ENCODE data around the gene ABCC2. TPM values are rescaled to one million over a fixed set of nuclear protein-coding genes. Genes with fewer than 3 reads are reported as not detected.
"Not testable (repeated sequence)": the region's sequence is repeated elsewhere in the genome, so short reads cannot be mapped to it uniquely, and the experiment has no call there.

The ABCC2 gene
- total RNA-seq, 4 donors from 2014 or later: 1.7 to 23.7 (median 8.4) TPM

DNA sequence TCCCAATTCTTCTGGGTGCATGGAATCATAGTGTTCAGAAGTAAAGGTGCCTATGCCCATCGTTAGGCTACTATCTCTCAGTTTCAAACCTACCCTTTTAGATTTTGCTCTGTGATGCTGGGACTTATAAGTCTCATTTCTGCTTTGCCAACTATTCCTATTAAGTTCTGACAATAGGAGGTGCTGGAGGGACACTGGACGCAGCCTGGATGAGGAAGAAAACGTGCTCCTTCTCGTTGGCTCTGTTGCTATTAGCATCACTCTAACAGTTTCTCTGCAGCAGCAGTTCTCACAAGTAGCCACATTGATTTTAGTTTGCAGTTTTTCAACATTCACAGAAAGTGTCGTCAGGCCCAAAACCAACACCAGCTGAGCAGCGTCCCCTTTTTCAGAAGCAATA lies 72.4 kb downstream of the ABCC2 start:
- Histone ChIP-seq H3K4me1 (peaks cover 0 to 3% (median 0%) of the 10 kb centered on the region in 4 donors), H3K36me3 (no peaks in the 10 kb centered on the region), H3K4me3 (no peak overlapping the region), H3K27ac (no peak overlapping the region), H3K9me3 (no peaks in the 10 kb centered on the region), H3K27me3 (no peaks in the 10 kb centered on the region)
- DNase-seq (ENCODE audit: low spot score in 2 of 2): peak in 1 of 2 donors; percentile 41
- WGBS, 2 donors: 24 to 26% methylated on average over 6 of the region's 6 CpGs
- TF ChIP-seq POLR2A (IDR thresholded peaks at IDR 0.05) (no peak), EP300 (IDR thresholded peaks at IDR 0.05) (peak in 1 of 2 donors; percentile 23)
- TF ChIP-seq, protein P1, sequence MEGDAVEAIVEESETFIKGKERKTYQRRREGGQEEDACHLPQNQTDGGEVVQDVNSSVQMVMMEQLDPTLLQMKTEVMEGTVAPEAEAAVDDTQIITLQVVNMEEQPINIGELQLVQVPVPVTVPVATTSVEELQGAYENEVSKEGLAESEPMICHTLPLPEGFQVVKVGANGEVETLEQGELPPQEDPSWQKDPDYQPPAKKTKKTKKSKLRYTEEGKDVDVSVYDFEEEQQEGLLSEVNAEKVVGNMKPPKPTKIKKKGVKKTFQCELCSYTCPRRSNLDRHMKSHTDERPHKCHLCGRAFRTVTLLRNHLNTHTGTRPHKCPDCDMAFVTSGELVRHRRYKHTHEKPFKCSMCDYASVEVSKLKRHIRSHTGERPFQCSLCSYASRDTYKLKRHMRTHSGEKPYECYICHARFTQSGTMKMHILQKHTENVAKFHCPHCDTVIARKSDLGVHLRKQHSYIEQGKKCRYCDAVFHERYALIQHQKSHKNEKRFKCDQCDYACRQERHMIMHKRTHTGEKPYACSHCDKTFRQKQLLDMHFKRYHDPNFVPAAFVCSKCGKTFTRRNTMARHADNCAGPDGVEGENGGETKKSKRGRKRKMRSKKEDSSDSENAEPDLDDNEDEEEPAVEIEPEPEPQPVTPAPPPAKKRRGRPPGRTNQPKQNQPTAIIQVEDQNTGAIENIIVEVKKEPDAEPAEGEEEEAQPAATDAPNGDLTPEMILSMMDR (IDR thresholded peaks at IDR 0.05): peak in 4 of 5 experiments; percentile 28 to 54 (median 40)

GRCh38 chr10:99855479-99856071 lies 73.1 kb downstream of the ABCC2 start:
- H3K4me3 ChIP-seq: no peak overlapping the region
- no peaks in the 10 kb centered on the region for H3K36me3 ChIP-seq
- no peak overlapping the region for H3K27ac ChIP-seq
- no peaks in the 10 kb centered on the region for H3K27me3 ChIP-seq
- no peak for DNase-seq (ENCODE audit: low spot score in 2 of 2)
- H3K4me1 ChIP-seq: peaks cover 0 to 3% (median 0%) of the 10 kb centered on the region in 4 donors
- TF ChIP-seq POLR2A (IDR thresholded peaks at IDR 0.05) (no peak), EP300 (IDR thresholded peaks at IDR 0.05) (no peak)
- TF ChIP-seq, protein P1 (IDR thresholded peaks at IDR 0.05): no peak
- 92 to 93% methylated on average over 8 of the region's 8 CpGs for WGBS, 2 donors
- no peaks in the 10 kb centered on the region for H3K9me3 ChIP-seq

- Histone ChIP-seq H3K36me3 (no peaks in the 10 kb centered on the region), H3K9me3 (no peaks in the 10 kb centered on the region), H3K4me3 (no peak overlapping the region), H3K4me1 (peaks cover 0 to 3% (median 0%) of the 10 kb centered on the region in 4 donors), H3K27ac (no peak overlapping the region), H3K27me3 (no peaks in the 10 kb centered on the region)
- TF ChIP-seq EP300 (IDR thresholded peaks at IDR 0.05): no peak
- TF ChIP-seq POLR2A (IDR thresholded peaks at IDR 0.05): no peak
- TF ChIP-seq, protein P1 (IDR thresholded peaks at IDR 0.05): no peak
- DNase-seq (ENCODE audit: low spot score in 2 of 2): no peak
- WGBS, 2 donors: 82 to 85% methylated on average over 8 of the region's 8 CpGs
Measured at GRCh38 chr10:99858849-99859248, 76.4 kb downstream of the ABCC2 start.

GRCh38 chr10:99859585-99859984 lies 77.1 kb downstream of the ABCC2 start:
- DNase-seq (ENCODE audit: low spot score in 2 of 2): no peak
- TF ChIP-seq EP300 (IDR thresholded peaks at IDR 0.05): no peak
- TF ChIP-seq, protein P1 (IDR thresholded peaks at IDR 0.05): no peak
- no peak for TF ChIP-seq POLR2A (IDR thresholded peaks at IDR 0.05)
- WGBS, 2 donors: 30 to 32% methylated on average over 5 of the region's 5 CpGs
- no peaks in the 10 kb centered on the region for H3K27me3 ChIP-seq
- no peaks in the 10 kb centered on the region for H3K9me3 ChIP-seq
- no peak overlapping the region for H3K4me3 ChIP-seq
- H3K36me3 ChIP-seq: no peaks in the 10 kb centered on the region
- peaks cover 0 to 3% (median 0%) of the 10 kb centered on the region in 4 donors for H3K4me1 ChIP-seq
- no peak overlapping the region for H3K27ac ChIP-seq

DNA sequence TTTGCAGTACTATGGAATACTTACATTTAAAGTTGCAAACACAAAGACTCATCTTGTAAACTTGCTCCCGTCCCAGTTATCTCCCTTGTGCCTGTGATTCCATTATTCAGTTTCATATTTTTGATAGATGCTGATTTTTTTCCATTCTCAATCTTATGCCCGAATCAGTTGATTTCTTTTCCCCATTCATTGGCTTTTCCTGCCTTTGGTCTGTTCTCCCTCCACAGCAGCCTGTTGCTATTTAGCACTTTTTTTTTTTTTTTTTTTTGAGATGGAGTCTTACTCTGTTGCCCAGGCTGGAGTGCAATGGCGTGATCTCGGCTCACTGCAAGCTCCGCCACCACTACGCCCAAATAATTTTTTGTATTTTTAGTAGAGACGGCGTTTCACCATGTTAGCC lies 78.0 kb downstream of the ABCC2 start:
- no peak overlapping the region for H3K4me3 ChIP-seq
- no peaks in the 10 kb centered on the region for H3K9me3 ChIP-seq
- 84 to 88% methylated on average over 8 of the region's 8 CpGs for WGBS, 2 donors
- no peak for DNase-seq (ENCODE audit: low spot score in 2 of 2)
- H3K36me3 ChIP-seq: no peaks in the 10 kb centered on the region
- no peaks in the 10 kb centered on the region for H3K4me1 ChIP-seq
- no peak overlapping the region for H3K27ac ChIP-seq
- TF ChIP-seq EP300 (IDR thresholded peaks at IDR 0.05) (no peak), POLR2A (IDR thresholded peaks at IDR 0.05) (no peak)
- TF ChIP-seq, protein P1 (IDR thresholded peaks at IDR 0.05): no peak
- H3K27me3 ChIP-seq: no peaks in the 10 kb centered on the region

- DNase-seq (ENCODE audit: low spot score in 2 of 2); H3K4me3 ChIP-seq; H3K4me1 ChIP-seq; H3K9me3 ChIP-seq; H3K36me3 ChIP-seq; H3K27ac ChIP-seq; H3K27me3 ChIP-seq: not testable (repeated sequence)
- 69 to 72% methylated on average over 9 of the region's 9 CpGs for WGBS, 2 donors
Measured at GRCh38 chr10:99863535-99864240, 81.2 kb downstream of the ABCC2 start.

DNA sequence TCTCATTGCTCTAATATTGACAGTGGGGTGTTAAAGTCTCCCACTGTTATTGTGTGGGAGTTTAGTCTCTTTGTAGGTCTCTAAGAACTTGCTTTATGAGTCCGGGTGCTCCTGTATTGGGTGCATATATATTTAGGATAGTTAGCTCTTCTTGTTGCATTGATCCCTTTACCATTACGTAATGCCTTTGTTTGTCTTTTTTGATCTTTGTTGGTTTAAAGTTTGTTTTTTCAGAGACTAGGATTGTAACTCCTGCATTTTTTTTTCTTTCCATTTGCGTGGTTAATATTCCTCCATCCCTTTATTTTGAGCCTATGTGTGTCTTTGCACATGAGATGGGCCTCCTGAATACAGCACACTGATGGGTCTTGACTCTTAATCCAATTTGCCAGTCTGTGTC lies 84.8 kb downstream of the ABCC2 start:
- not testable (repeated sequence) for H3K4me1 ChIP-seq; H3K27me3 ChIP-seq; H3K9me3 ChIP-seq; H3K4me3 ChIP-seq; H3K36me3 ChIP-seq; DNase-seq (ENCODE audit: low spot score in 2 of 2); H3K27ac ChIP-seq
- 94 to 96% methylated on average over 3 of the region's 3 CpGs for WGBS, 2 donors
